Neuronal stem cell (in vitro differentiated cells): ENCODE measurements around the gene ADAM15.
A peak's percentile ranks its signal among the peaks of the same experiment; 100 is the strongest.

Source experiments
- DNase-seq: peaks from one replicate; pipeline ENCODE4 v3.0.0-alpha.2; 2013; ENCODE audit warnings: low spot score
- H2AFZ ChIP-seq: one replicate; pipeline ENCODE4 v1.6.1; 2013; ENCODE audit warnings: mild to moderate bottlenecking, low read length, inconsistent platforms
- H2AK5ac ChIP-seq: 2 replicates; pipeline ENCODE4 v1.6.1; 2013; ENCODE audit warnings: low read depth, mild to moderate bottlenecking, inconsistent platforms, low read length, moderate library complexity, mixed read lengths
- H2BK120ac ChIP-seq: 2 replicates; pipeline ENCODE4 v1.6.1; 2013; ENCODE audit warnings: low read depth, mild to moderate bottlenecking, inconsistent platforms, low read length, moderate library complexity, mixed read lengths
- H2BK12ac ChIP-seq: one replicate; pipeline ENCODE4 v1.6.1; 2013; ENCODE audit warnings: low read length, inconsistent platforms
- H2BK15ac ChIP-seq: 2 replicates; pipeline ENCODE4 v1.6.1; 2013; ENCODE audit warnings: mild to moderate bottlenecking, low read length, inconsistent platforms, mixed read lengths
- H2BK5ac ChIP-seq: one replicate; pipeline ENCODE4 v1.6.1; 2013; ENCODE audit warnings: inconsistent platforms, mild to moderate bottlenecking, low read length, moderate library complexity
- H3K14ac ChIP-seq: one replicate; pipeline ENCODE4 v1.6.1; 2013; ENCODE audit warnings: low read length, inconsistent platforms
- H3K18ac ChIP-seq: 2 replicates; pipeline ENCODE4 v1.6.1; 2013; ENCODE audit warnings: low read length, inconsistent platforms
- H3K23ac ChIP-seq: 2 replicates; pipeline ENCODE4 v1.6.1; 2013; ENCODE audit warnings: low read depth, mild to moderate bottlenecking, mixed read lengths, low read length, inconsistent platforms; ENCODE audit not compliant: poor library complexity
- H3K27ac ChIP-seq: replicated peaks from 3 replicates; pipeline ENCODE4 v1.5.1; 2013; ENCODE audit warnings: low read length, inconsistent platforms
- H3K27me3 ChIP-seq, 3 experiments: 2 replicates each; pipeline ENCODE4 v1.6.1; 2013; ENCODE audit warnings: low read length in 3 of 3, mild to moderate bottlenecking in 2 of 3, inconsistent platforms in 1 of 3, low read depth in 1 of 3, mixed read lengths in 1 of 3, moderate library complexity in 1 of 3; ENCODE audit not compliant: control insufficient read depth in 3 of 3, insufficient read depth in 3 of 3
- H3K36me3 ChIP-seq, 2 donors: replicated peaks in 1 of 2; 2 replicates each; pipeline ENCODE4 v1.6.1; 2013; ENCODE audit warnings: low read length in 2 of 2; ENCODE audit not compliant: control insufficient read depth in 2 of 2, insufficient read depth in 2 of 2
- H3K4ac ChIP-seq: 2 replicates; pipeline ENCODE4 v1.6.1; 2013; ENCODE audit warnings: inconsistent platforms, mild to moderate bottlenecking, low read length, moderate library complexity
- H3K4me1 ChIP-seq, 2 donors: 1 replicate in 1 of 2; 2 replicates in 1 of 2; pipeline ENCODE4 v1.6.1; 2013; ENCODE audit warnings: low read length in 2 of 2, low read depth in 1 of 2; ENCODE audit not compliant: control insufficient read depth in 2 of 2, insufficient read depth in 1 of 2
- H3K4me2 ChIP-seq: one replicate; pipeline ENCODE4 v1.6.1; 2013; ENCODE audit warnings: mild to moderate bottlenecking, low read length, inconsistent platforms; ENCODE audit not compliant: insufficient read depth, poor library complexity, severe bottlenecking
- H3K4me3 ChIP-seq, 2 donors: 2 replicates each; pipeline ENCODE4 v1.5.1; 2013; ENCODE audit warnings: low read length in 2 of 2, mild to moderate bottlenecking in 2 of 2, inconsistent platforms in 1 of 2, moderate library complexity in 1 of 2
- H3K79me1 ChIP-seq: one replicate; pipeline ENCODE4 v1.6.1; 2013; ENCODE audit warnings: low read depth, mild to moderate bottlenecking, inconsistent platforms, low read length, moderate library complexity
- H3K9ac ChIP-seq: one replicate; pipeline ENCODE4 v1.6.1; 2013; ENCODE audit warnings: mild to moderate bottlenecking, low read depth, low read length, inconsistent platforms; ENCODE audit not compliant: poor library complexity
- H3K9me3 ChIP-seq, 2 donors: replicated peaks in 1 of 2; 2 replicates each; pipeline versions ENCODE3 to v1.6.1; 2013; ENCODE audit warnings: low read length in 2 of 2, mild to moderate bottlenecking in 2 of 2, inconsistent platforms in 1 of 2, low read depth in 1 of 2, mixed read lengths in 1 of 2, moderate library complexity in 1 of 2; ENCODE audit not compliant: control insufficient read depth in 2 of 2, insufficient read depth in 1 of 2
- H4K8ac ChIP-seq: one replicate; pipeline ENCODE4 v1.6.1; 2013; ENCODE audit warnings: low read depth, mild to moderate bottlenecking, inconsistent platforms, low read length, moderate library complexity
- H4K91ac ChIP-seq: one replicate; pipeline ENCODE4 v1.6.1; 2013; ENCODE audit warnings: low read length, low read depth, mild to moderate bottlenecking, inconsistent platforms; ENCODE audit not compliant: poor library complexity
- WGBS, 2 donors: extraction: QIAGEN DNeasy Blood & Tissue Kit; methylation state at CpG; one replicate each; pipeline ENCODE4 v1.1.7; 2013; ENCODE audit warnings: missing lambda C conversion rate in 2 of 2, mixed read lengths in 1 of 2; ENCODE audit not compliant: insufficient read length in 2 of 2, insufficient replicate concordance in 1 of 2; ENCODE audit errors: extremely low coverage in 2 of 2; 5-methylcytosine and 5-hydroxymethylcytosine counted together

The ADAM15 gene

GRCh38 chr1:155063550-155064110 is 12.5 kb downstream of the ADAM15 start, which contains the start of gene EFNA4:
Gene EFNA4 (plus strand): TSS chr1:155063740. CDS start chr1:155063824, 84 bp downstream.
- Histone ChIP-seq H2BK15ac (peak within 1 kb of the TSS; percentile 91), H3K9me3 (no peaks in the 10 kb centered on the region), H3K23ac (peak within 1 kb of the TSS; percentile 98), H3K27ac (peak within 1 kb of the TSS; percentile 96), H4K8ac (peak within 1 kb of the TSS; percentile 27), H3K79me1 (peaks cover 8% of the 10 kb centered on the region), H3K4me3 (peak within 1 kb of the TSS; percentile 70 to 90), H3K36me3 (peaks cover 11 to 36% of the 10 kb centered on the region in 2 donors), H3K9ac (peak within 1 kb of the TSS; percentile 97), H3K18ac (peak within 1 kb of the TSS; percentile 100), H3K14ac (peak within 1 kb of the TSS; percentile 95), H2AK5ac (peak within 1 kb of the TSS; percentile 93), H3K4me1 (peaks cover 12 to 15% of the 10 kb centered on the region in 2 donors), H3K27me3 (no peaks in the 10 kb centered on the region), H2AFZ (peak within 1 kb of the TSS; percentile 88), H2BK120ac (peak within 1 kb of the TSS; percentile 64), H2BK12ac (peak within 1 kb of the TSS; percentile 86), H2BK5ac (peak within 1 kb of the TSS; percentile 96), H3K4ac (no peak within 1 kb of the TSS), H3K4me2 (peak within 1 kb of the TSS; percentile 93), H4K91ac (peak within 1 kb of the TSS; percentile 64)
- DNase-seq: peak; percentile 90
- WGBS, 2 donors: no CpG with 5 or more reads among the region's 57 CpGs

GRCh38 chr1:155064111-155064831 is 13.2 kb downstream of the ADAM15 start:
- Histone ChIP-seq H4K91ac (no peak overlapping the region), H3K4ac (no peak overlapping the region), H2BK12ac (no peak overlapping the region), H3K27me3 (no peaks in the 10 kb centered on the region), H3K9ac (no peak overlapping the region), H3K4me1 (peaks cover 12 to 15% of the 10 kb centered on the region in 2 donors), H2BK120ac (no peak overlapping the region), H3K23ac (no peak overlapping the region), H3K18ac (peak overlapping the region; percentile 92), H4K8ac (no peak overlapping the region), H2AFZ (peak overlapping the region; percentile 88), H3K9me3 (no peaks in the 10 kb centered on the region), H2BK15ac (no peak overlapping the region), H2BK5ac (peak overlapping the region; percentile 96), H3K4me3 (peak overlapping the region; percentile 70 to 90), H3K14ac (no peak overlapping the region), H3K27ac (peak overlapping the region; percentile 96), H2AK5ac (no peak overlapping the region), H3K79me1 (peaks cover 8% of the 10 kb centered on the region), H3K36me3 (peaks cover 15 to 42% of the 10 kb centered on the region in 2 donors), H3K4me2 (peak overlapping the region; percentile 72)
- DNase-seq: peak; percentile 53
- no CpG with 5 or more reads among the region's 14 CpGs for WGBS, 2 donors

GRCh38 chr1:155064832-155065429 is 13.8 kb downstream of the ADAM15 start:
- DNase-seq: no peak

DNA sequence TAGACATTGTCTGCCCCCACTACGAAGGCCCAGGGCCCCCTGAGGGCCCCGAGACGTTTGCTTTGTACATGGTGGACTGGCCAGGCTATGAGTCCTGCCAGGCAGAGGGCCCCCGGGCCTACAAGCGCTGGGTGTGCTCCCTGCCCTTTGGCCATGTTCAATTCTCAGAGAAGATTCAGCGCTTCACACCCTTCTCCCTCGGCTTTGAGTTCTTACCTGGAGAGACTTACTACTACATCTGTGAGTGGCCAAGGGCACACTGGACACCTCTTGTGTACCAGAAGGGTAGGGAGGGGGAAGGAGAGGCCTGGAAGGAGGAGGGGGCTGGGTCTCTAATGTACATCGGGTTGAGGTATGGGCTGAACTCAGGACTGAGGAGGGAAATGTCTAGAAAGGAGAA is 15.7 kb downstream of the ADAM15 start:
- H3K4me3 ChIP-seq: no peak overlapping the region
- no peak overlapping the region for H3K9ac ChIP-seq
- DNase-seq: no peak

More at GRCh38 chr1:155064832-155065429, 13.8 kb downstream of the ADAM15 start:
- peak overlapping the region in 1 of 2 donors; percentile 70 for H3K4me3 ChIP-seq
- no peak overlapping the region for H2AK5ac ChIP-seq
- H2BK15ac ChIP-seq: no peak overlapping the region
- H3K79me1 ChIP-seq: peaks cover 8% of the 10 kb centered on the region
- no peak overlapping the region for H3K27ac ChIP-seq
- H3K4me2 ChIP-seq: peak overlapping the region; percentile 72
- H4K91ac ChIP-seq: no peak overlapping the region
- no peak overlapping the region for H4K8ac ChIP-seq
- H3K4ac ChIP-seq: no peak overlapping the region
- no peak overlapping the region for H2AFZ ChIP-seq
- H3K14ac ChIP-seq: no peak overlapping the region
- H2BK120ac ChIP-seq: no peak overlapping the region
- no peak overlapping the region for H2BK5ac ChIP-seq
- H3K9ac ChIP-seq: no peak overlapping the region
- H2BK12ac ChIP-seq: no peak overlapping the region
- H3K36me3 ChIP-seq: peaks cover 19 to 44% of the 10 kb centered on the region in 2 donors
- H3K27me3 ChIP-seq: no peaks in the 10 kb centered on the region
- no CpG with 5 or more reads among the region's 5 CpGs for WGBS, 2 donors
- no peak overlapping the region for H3K23ac ChIP-seq
- H3K18ac ChIP-seq: no peak overlapping the region
- H3K4me1 ChIP-seq: peaks cover 15 to 18% of the 10 kb centered on the region in 2 donors
- no peaks in the 10 kb centered on the region for H3K9me3 ChIP-seq

More for the DNA sequence above, 15.7 kb downstream of the ADAM15 start:
- no peaks in the 10 kb centered on the region for H3K9me3 ChIP-seq
- peaks cover 17 to 41% of the 10 kb centered on the region in 2 donors for H3K36me3 ChIP-seq
- no peak overlapping the region for H2BK12ac ChIP-seq
- H3K27ac ChIP-seq: no peak overlapping the region
- H3K18ac ChIP-seq: no peak overlapping the region
- H4K91ac ChIP-seq: no peak overlapping the region
- peaks cover 24 to 26% of the 10 kb centered on the region in 2 donors for H3K4me1 ChIP-seq
- peaks cover 0 to 2% (median 0%) of the 10 kb centered on the region in 3 experiments for H3K27me3 ChIP-seq
- no peak overlapping the region for H2BK15ac ChIP-seq
- peaks cover 8% of the 10 kb centered on the region for H3K79me1 ChIP-seq
- no peak overlapping the region for H3K14ac ChIP-seq
- H4K8ac ChIP-seq: no peak overlapping the region
- no peak overlapping the region for H3K4me2 ChIP-seq
- whole genome bisulfite sequencing, 2 donors: no CpG with 5 or more reads among the region's 8 CpGs
- no peak overlapping the region for H3K4ac ChIP-seq
- no peak overlapping the region for H2BK5ac ChIP-seq
- no peak overlapping the region for H2AFZ ChIP-seq
- H3K23ac ChIP-seq: no peak overlapping the region
- no peak overlapping the region for H2BK120ac ChIP-seq
- H2AK5ac ChIP-seq: no peak overlapping the region
